ENCODE data around the gene CUTA. TPM values are rescaled to one million over a fixed set of nuclear protein-coding genes. Genes with fewer than 3 reads are reported as not detected.

The CUTA gene
- total and polyA plus RNA-seq, 2 of the 13 experiments (the other 11 are each of a cell fraction or from before 2014, with no cell fraction given) = 170 to 180 TPM

DNA sequence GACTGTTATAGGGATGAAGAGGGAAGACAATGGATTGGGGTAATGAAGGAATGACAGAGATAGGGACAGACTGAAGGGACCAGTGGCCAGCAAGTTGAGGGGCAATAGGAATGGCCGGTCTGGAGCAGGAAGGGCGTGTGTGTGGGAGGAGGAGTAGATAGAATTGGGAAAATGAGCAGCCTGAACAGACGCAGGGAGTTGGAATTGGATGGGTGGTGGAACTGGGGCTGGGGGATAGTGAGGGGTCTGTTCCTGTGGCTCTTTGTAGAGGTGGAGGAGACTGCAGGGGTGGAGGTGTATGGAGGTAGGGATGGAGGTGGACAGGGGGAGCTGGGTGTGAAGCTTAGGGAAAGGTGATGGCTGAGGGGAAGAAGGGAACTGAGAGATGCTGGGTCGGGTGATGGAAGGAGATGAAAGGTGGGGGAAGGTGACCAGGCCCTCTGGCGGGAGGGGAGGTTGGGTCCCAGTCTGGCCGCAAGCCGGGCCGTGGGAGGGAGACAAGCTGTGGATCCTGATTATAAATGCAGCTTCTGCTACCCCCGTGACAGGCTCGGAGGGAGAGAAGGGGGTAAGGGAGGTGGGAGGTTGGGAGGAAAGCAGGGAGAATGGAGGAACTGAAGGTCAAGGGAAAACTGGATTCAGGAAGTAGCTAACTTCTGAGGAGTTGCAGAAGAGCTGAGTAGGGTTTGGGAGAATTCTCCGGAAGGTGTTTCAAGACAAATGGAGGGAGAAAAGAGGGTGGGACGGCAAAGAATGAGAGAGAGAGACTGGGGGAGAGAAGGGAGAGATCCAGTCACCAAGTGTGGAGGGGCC, 7.2 kb upstream of the CUTA start (continued):
- TF ChIP-seq ZNF512B (CRISPR knock-in tag; IDR thresholded peaks at IDR 0.05; ENCODE audit: borderline replicate concordance) = 0 out of 2 replicates have a peak, but pooled peaks have one; percentile 27
- TF ChIP-seq, protein P1, sequence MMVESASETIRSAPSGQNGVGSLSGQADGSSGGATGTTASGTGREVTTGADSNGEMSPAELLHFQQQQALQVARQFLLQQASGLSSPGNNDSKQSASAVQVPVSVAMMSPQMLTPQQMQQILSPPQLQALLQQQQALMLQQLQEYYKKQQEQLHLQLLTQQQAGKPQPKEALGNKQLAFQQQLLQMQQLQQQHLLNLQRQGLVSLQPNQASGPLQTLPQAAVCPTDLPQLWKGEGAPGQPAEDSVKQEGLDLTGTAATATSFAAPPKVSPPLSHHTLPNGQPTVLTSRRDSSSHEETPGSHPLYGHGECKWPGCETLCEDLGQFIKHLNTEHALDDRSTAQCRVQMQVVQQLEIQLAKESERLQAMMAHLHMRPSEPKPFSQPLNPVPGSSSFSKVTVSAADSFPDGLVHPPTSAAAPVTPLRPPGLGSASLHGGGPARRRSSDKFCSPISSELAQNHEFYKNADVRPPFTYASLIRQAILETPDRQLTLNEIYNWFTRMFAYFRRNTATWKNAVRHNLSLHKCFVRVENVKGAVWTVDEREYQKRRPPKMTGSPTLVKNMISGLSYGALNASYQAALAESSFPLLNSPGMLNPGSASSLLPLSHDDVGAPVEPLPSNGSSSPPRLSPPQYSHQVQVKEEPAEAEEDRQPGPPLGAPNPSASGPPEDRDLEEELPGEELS (CRISPR knock-in tag; IDR thresholded peaks at IDR 0.05) = no peak
- TF ChIP-seq RAD51 (IDR thresholded peaks at IDR 0.05; ENCODE audit: borderline replicate concordance) = no peak
- no peak for TF ChIP-seq ZNF609 (CRISPR knock-in tag; IDR thresholded peaks at IDR 0.05; ENCODE audit: borderline replicate concordance)
- TF ChIP-seq ZFP41 (CRISPR knock-in tag; IDR thresholded peaks at IDR 0.05; ENCODE audit: borderline replicate concordance) = no peak
- TF ChIP-seq ZNF446 (CRISPR knock-in tag; IDR thresholded peaks at IDR 0.05) = 0 out of 2 replicates have a peak, but pooled peaks have one; percentile 19
- TF ChIP-seq PHF8 (CRISPR knock-in tag; IDR thresholded peaks at IDR 0.05) = no peak
- 0 out of 2 replicates have a peak, but pooled peaks have one; percentile 39 for TF ChIP-seq ZNF589 (CRISPR knock-in tag; conservative IDR thresholded peaks at IDR 0.05)
- 0 out of 2 replicates have a peak, but pooled peaks have one; percentile 27 for TF ChIP-seq ZNF350 (CRISPR knock-in tag; IDR thresholded peaks at IDR 0.05; ENCODE audit: borderline replicate concordance, low read depth)
- no peak for TF ChIP-seq HOXA3 (CRISPR knock-in tag; IDR thresholded peaks at IDR 0.05)
- no peak for TF ChIP-seq ZSCAN5A (CRISPR knock-in tag; IDR thresholded peaks at IDR 0.05; ENCODE audit: borderline replicate concordance)
- TF ChIP-seq, protein P2, sequence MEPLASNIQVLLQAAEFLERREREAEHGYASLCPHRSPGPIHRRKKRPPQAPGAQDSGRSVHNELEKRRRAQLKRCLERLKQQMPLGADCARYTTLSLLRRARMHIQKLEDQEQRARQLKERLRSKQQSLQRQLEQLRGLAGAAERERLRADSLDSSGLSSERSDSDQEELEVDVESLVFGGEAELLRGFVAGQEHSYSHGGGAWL (CRISPR knock-in tag; IDR thresholded peaks at IDR 0.05) = no peak
- no peak for TF ChIP-seq CBX2 (IDR thresholded peaks at IDR 0.05; ENCODE audit: low read depth, low read length)
- no peak for TF ChIP-seq CBX2 (CRISPR knock-in tag; IDR thresholded peaks at IDR 0.05; ENCODE audit: low read depth)

All from HepG2 (cell line).